ENCODE data around the gene EMC9.

GRCh38 chr14:24189059-24189375, 47.6 kb upstream of the EMC9 start:
- TF ChIP-seq POLR2A (IDR thresholded peaks at IDR 0.05; ENCODE audit: low read depth) (no peak), CTCF (IDR thresholded peaks at IDR 0.05) (no peak)
